Measurements from ENCODE around the gene PCDH9. TPM values are rescaled to one million over a fixed set of nuclear protein-coding genes. Genes with fewer than 3 reads are reported as not detected.

PCDH9 gene
- total RNA-seq, 1 donor from 2014 or later = 5.1 TPM

DNA sequence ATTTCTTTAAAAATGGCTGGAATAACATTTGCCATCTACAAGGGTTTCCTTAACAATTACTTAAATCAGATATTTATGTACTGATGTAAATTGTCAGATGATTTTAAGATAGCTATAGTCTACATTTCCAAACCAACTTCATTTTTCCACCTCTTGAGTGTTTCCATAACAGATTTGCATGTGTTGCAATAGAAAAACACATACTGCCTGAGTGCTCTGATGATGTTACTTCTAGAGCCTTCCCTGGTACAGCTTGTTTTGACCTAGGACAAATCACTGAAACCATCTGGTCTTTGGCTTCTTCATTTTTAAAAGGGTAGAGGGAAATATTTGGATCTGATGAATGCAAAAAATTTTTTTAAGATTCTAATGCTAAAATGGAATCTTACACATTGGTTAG, 245.9 kb downstream of the PCDH9 start:
- intact Hi-C loops (cut with DNase I) = no loop called here
- Histone ChIP-seq H3K4me1 (no peaks in the 10 kb centered on the region), H3K36me3 (no peaks in the 10 kb centered on the region), H3K4me3 (no peak overlapping the region), H3K9me3 (no peaks in the 10 kb centered on the region), H3K27ac (no peak overlapping the region), H3K27me3 (no peaks in the 10 kb centered on the region)
- no peak for ATAC-seq
- TF ChIP-seq, protein P1, sequence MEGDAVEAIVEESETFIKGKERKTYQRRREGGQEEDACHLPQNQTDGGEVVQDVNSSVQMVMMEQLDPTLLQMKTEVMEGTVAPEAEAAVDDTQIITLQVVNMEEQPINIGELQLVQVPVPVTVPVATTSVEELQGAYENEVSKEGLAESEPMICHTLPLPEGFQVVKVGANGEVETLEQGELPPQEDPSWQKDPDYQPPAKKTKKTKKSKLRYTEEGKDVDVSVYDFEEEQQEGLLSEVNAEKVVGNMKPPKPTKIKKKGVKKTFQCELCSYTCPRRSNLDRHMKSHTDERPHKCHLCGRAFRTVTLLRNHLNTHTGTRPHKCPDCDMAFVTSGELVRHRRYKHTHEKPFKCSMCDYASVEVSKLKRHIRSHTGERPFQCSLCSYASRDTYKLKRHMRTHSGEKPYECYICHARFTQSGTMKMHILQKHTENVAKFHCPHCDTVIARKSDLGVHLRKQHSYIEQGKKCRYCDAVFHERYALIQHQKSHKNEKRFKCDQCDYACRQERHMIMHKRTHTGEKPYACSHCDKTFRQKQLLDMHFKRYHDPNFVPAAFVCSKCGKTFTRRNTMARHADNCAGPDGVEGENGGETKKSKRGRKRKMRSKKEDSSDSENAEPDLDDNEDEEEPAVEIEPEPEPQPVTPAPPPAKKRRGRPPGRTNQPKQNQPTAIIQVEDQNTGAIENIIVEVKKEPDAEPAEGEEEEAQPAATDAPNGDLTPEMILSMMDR (IDR thresholded peaks at IDR 0.05) = no peak
- DNase-seq = no peak

DNA sequence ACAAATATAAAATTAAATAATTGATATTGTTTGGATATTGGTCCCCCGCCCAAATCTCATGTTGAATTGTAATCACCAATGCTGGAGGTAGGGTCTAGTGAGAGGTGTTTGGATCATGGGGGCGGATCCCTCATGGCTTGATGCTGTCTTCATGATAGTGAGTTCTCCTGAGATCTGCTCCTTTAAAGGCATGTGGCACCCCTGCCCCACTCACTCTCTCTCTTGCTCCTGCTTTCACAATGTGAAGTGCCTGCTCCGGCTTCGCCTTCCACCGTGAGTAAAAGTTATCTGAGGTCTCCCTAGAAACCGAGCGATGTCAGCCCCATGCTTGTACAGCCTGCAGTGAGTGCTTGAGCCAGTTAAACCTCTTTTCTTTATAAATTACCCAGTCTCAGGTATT, 248.2 kb downstream of the PCDH9 start:
- DNase-seq (no peak), ATAC-seq (no peak)
- H3K9me3 ChIP-seq = no peaks in the 10 kb centered on the region
- H3K36me3 ChIP-seq = no peaks in the 10 kb centered on the region
- no peak overlapping the region for H3K4me3 ChIP-seq
- TF ChIP-seq, protein P1 (IDR thresholded peaks at IDR 0.05) = no peak
- no peaks in the 10 kb centered on the region for H3K4me1 ChIP-seq
- intact Hi-C loops (cut with DNase I) = no loop called here
- H3K27ac ChIP-seq = no peak overlapping the region
- H3K27me3 ChIP-seq = no peaks in the 10 kb centered on the region

DNA sequence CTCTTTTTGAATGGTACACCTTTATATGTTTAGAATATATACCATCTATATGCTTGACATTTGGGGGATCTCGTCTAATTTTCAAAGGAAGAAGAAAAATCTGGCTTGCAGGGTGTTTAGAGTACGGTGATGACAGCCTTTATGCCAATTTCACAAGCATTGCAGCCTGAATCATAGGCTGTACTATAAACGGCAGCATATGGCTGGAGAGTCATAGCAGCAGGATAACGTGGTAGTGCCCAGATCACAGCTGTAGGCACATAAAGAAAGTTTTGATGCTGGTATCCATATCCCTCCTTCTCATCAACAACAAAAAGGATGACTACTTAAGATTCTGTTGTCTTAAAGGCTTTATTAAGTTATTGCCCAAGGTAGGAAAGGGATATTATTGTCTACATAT, 253.0 kb downstream of the PCDH9 start:
- TF ChIP-seq, protein P1 (IDR thresholded peaks at IDR 0.05) = no peak
- Histone ChIP-seq H3K9me3 (no peaks in the 10 kb centered on the region), H3K27me3 (no peaks in the 10 kb centered on the region), H3K4me1 (no peaks in the 10 kb centered on the region), H3K36me3 (no peaks in the 10 kb centered on the region), H3K4me3 (no peak overlapping the region), H3K27ac (no peak overlapping the region)
- DNase-seq = no peak
- intact Hi-C loops (cut with DNase I) = no loop called here
- ATAC-seq = no peak

DNA sequence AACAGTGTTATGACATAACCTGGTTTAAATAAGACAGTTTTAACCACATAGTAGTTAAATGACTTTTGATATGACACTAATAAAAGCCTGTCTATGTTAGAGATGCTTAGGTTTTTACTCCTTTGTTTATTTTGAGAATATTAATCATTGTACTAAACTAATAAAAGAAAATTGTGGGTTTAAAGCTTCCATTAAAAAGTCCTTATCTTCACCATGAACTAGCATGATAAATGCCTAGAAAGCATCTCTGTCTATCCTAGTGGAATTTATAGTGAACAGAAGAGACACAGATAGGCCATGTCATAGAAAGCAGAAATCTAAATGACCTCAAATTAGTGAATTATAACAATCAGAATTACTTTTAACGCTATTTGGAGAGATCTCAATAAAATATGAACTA, 255.2 kb downstream of the PCDH9 start:
- Histone ChIP-seq H3K27ac (no peak overlapping the region), H3K27me3 (no peaks in the 10 kb centered on the region), H3K36me3 (no peaks in the 10 kb centered on the region), H3K9me3 (no peaks in the 10 kb centered on the region), H3K4me3 (no peak overlapping the region), H3K4me1 (no peaks in the 10 kb centered on the region)
- ATAC-seq (no peak), DNase-seq (no peak)
- TF ChIP-seq, protein P1 (IDR thresholded peaks at IDR 0.05) = no peak
- intact Hi-C loops (cut with DNase I) = no loop called here

DNA sequence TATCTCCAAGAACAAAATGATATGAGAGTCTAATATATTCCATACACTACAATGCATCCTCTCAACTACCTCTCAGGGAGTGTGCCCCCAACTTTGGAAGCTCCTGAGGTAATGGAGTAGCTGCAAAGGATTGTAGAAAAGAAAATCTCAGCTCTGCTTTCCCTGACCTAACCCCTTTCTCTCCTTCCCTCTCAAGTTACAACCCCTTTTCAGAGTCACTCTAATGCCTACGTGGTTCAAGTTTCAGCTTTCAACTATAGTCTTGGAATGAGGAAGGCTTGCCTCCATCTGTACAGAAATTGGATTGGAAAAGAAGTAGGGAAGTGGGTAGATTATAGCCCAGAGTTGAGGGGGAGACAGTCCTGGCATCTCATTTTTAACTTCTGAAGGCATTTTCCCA, 256.0 kb downstream of the PCDH9 start:
- intact Hi-C loops (cut with DNase I) = no loop called here
- DNase-seq (no peak), ATAC-seq (no peak)
- H3K4me1 ChIP-seq = no peaks in the 10 kb centered on the region
- H3K36me3 ChIP-seq = no peaks in the 10 kb centered on the region
- H3K27ac ChIP-seq = no peak overlapping the region
- TF ChIP-seq, protein P1 (IDR thresholded peaks at IDR 0.05) = no peak
- no peaks in the 10 kb centered on the region for H3K9me3 ChIP-seq
- no peak overlapping the region for H3K4me3 ChIP-seq
- no peaks in the 10 kb centered on the region for H3K27me3 ChIP-seq

DNA sequence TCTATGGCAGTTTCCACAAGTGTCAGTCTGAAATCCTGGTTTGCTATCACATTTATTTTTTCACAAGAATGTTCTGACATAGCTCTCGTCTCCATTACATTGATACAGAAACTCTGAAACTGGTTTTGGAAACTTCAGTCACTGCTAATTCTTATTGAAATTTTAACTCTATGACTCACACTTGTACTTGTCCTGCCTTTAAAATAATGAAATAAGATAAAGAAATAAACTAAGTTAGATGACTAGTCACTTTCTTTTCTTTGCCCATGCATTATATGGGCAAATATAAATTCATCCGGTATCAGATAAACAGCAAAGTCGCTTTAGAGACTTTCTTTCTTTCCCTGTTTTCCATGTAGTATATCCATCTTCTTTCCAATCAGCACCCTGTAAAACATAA, 257.5 kb downstream of the PCDH9 start:
- Histone ChIP-seq H3K9me3 (no peaks in the 10 kb centered on the region), H3K36me3 (no peaks in the 10 kb centered on the region), H3K27ac (no peak overlapping the region), H3K4me1 (no peaks in the 10 kb centered on the region), H3K27me3 (no peaks in the 10 kb centered on the region), H3K4me3 (no peak overlapping the region)
- no peak for DNase-seq
- TF ChIP-seq, protein P1 (IDR thresholded peaks at IDR 0.05) = no peak
- intact Hi-C loops (cut with DNase I) = no loop called here
- ATAC-seq = no peak
